ENCODE results near the gene PAF1.
"Not testable (repeated sequence)": the region's sequence is repeated elsewhere in the genome, so short reads cannot be mapped to it uniquely, and the experiment has no call there.

Gene PAF1

GRCh38 chr19:39356647-39357046 is 34.3 kb downstream of the PAF1 start:
- in situ Hi-C loops (cut with MboI; ENCODE audit: low sequenced_read_pairs): no loop called here

GRCh38 chr19:39356073-39356472 is 34.8 kb downstream of the PAF1 start:
- in situ Hi-C loops (cut with MboI; ENCODE audit: low sequenced_read_pairs): no loop called here

DNA sequence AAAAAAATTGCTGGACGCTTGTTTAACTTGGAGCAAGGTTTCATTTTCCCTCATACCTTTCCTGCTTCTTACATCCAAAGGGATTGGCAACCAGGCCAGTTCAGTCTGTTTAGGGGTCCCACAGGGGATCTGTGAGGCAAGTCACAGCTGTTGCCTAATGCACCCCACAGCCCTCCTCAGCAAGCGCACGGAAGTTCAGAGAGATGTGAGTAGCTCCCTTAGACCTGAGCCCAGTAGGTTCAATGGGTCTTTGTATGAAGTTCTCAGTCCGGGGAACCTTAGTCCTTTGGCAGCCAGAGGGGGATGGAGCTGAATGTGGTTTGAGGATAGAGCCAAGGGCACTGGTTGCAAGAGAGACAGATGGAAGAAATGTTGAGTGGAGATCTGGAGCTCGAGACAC is 35.7 kb downstream of the PAF1 start:
- in situ Hi-C loops (cut with MboI; ENCODE audit: low sequenced_read_pairs): no loop called here

- in situ Hi-C loops (cut with MboI; ENCODE audit: low sequenced_read_pairs): no loop called here
Observed at GRCh38 chr19:39352381-39353255, 38.3 kb downstream of the PAF1 start.

GRCh38 chr19:39351537-39352064 is 39.3 kb downstream of the PAF1 start:
- in situ Hi-C loops (cut with MboI; ENCODE audit: low sequenced_read_pairs): no loop called here

GRCh38 chr19:39350156-39350555 is 40.8 kb downstream of the PAF1 start:
- in situ Hi-C loops (cut with MboI; ENCODE audit: low sequenced_read_pairs): no loop called here

DNA sequence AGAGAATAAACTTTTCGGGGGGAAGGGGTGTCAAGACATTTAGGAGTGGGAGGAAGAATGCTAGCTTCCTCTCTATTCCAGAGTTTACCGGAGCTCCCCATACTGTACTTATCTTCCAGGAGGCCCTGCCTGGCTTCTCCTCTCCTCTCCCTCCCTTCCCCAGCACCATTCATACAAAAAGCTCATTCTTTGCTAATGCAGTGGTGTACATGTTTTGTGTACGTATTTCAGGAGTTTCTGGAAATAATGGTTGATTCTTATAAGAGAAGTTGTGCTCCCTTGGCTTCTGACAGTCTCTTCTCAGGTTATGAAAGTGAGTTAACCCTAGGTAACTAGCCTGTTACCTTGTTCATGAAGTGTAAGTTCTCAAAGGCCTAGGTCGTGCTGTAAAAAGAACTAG is 41.6 kb downstream of the PAF1 start:
- in situ Hi-C loops (cut with MboI; ENCODE audit: low sequenced_read_pairs): no loop called here

- in situ Hi-C loops (cut with MboI; ENCODE audit: low sequenced_read_pairs): no loop called here
Observed at GRCh38 chr19:39347332-39348164, 43.4 kb downstream of the PAF1 start.

- in situ Hi-C loops (cut with MboI; ENCODE audit: low sequenced_read_pairs): no loop called here
Observed at GRCh38 chr19:39345956-39346355, 45.0 kb downstream of the PAF1 start.

DNA sequence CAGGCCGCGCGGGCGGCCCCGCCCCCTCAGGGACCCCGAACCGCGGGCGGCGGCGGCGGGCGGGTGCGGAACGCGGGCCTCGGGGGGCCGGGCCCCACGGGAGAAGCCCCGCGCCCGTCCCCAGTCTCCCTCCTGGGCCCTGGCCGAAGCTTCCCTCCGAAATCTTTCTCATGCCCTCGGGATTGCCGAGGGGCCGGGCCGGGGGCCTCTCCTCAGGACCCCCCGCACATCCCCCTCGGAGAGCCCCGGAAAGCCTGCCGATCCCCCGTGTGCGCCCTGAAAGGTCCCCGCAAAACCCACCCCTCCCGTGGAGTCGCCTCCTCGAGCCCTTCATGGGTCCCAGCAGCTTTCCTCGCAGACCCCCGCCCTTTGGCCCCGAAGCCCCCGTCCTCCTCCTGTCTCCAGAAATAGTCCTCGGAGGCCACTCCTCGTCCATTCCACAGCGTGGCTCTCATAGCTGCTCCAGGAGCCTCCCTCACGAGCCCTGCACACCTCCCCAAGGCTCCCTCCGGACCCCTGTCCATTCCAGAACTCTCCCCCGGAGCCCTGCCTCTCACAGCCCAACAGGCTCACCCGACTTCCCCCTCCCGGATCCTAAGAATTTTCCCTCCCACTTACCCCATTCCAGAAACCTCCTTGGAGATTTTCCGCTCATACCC is 48.1 kb downstream of the PAF1 start:
- in situ Hi-C loops (cut with MboI; ENCODE audit: low sequenced_read_pairs): no loop called here

GRCh38 chr19:39341719-39342604 is 48.9 kb downstream of the PAF1 start, which contains the start of gene SAMD4B:
TSS of gene SAMD4B (plus strand) at chr19:39342421. CDS start at chr19:39356894, 14,473 bp downstream.
- in situ Hi-C loops (cut with MboI; ENCODE audit: low sequenced_read_pairs): no loop called here

- in situ Hi-C loops (cut with MboI; ENCODE audit: low sequenced_read_pairs): no loop called here
Observed at GRCh38 chr19:39341129-39341718, 49.7 kb downstream of the PAF1 start.

GRCh38 chr19:39340156-39340555 is 50.8 kb downstream of the PAF1 start:
- in situ Hi-C loops (cut with MboI; ENCODE audit: low sequenced_read_pairs): not testable (repeated sequence)

GRCh38 chr19:39339674-39340073 is 51.2 kb downstream of the PAF1 start:
- in situ Hi-C loops (cut with MboI; ENCODE audit: low sequenced_read_pairs): no loop called here

GRCh38 chr19:39336483-39336882 is 54.4 kb downstream of the PAF1 start:
- in situ Hi-C loops (cut with MboI; ENCODE audit: low sequenced_read_pairs): no loop called here

Measured in HL-60/S4 treated with phorbol 12-myristate 13-acetate at 8.2 ng/mL for 4 days and 3 days (cell line).